ENCODE results near the gene FOXO3.
A peak's percentile ranks its signal among the peaks of the same experiment; 100 is the strongest.
"Not testable (repeated sequence)": the region's sequence is repeated elsewhere in the genome, so short reads cannot be mapped to it uniquely, and the experiment has no call there.

FOXO3 gene

DNA sequence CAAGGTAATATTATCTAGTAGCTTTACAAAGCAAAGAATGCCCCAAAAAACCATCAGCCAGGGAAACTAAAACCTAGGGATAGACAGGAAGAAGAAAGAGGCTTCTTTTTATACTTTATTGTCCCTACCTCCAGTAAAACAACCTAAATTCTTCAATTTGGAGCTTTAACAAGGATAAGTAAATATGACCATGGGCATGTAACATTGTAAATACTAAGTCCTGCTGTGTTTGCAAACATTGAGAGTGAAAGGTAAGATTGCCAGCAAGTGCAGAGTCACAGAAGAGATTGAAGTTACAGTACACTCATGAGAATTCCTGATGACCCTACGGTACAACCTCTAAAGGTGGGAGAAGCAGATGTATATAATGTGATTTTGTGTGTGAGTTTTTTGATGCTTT lies 117.2 kb downstream of the FOXO3 start:
- peak; percentile 87 for DNase-seq (ENCODE audit: low read depth)
- no peak for TF ChIP-seq CTCF (IDR thresholded peaks at IDR 0.05; ENCODE audit: control insufficient read depth, extremely low read depth, insufficient read depth)
- H3K4me3 ChIP-seq (ENCODE audit: low read depth, low read length), result peak overlapping the region; percentile 30

DNA sequence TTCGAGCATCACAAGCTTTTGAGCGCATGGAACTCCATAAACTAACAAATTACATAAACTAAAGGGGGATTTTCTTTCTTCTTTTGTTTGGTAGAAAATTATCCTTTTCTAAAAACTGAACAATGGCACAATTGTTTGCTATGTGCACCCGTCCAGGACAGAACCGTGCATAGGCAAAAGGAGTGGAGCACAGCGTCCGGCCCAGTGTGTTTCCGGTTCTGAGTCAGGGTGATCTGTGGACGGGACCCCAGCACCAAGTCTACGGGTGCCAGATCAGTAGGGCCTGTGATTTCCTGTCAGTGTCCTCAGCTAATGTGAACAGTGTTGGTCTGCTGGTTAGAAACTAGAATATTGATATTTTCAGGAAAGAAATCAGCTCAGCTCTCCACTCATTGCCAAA lies 119.6 kb downstream of the FOXO3 start:
- not testable (repeated sequence) for H3K4me3 ChIP-seq (ENCODE audit: low read depth, low read length); DNase-seq (ENCODE audit: low read depth)

- H3K4me3 ChIP-seq (ENCODE audit: low read depth, low read length); DNase-seq (ENCODE audit: low read depth): not testable (repeated sequence)
These were observed 121.0 kb downstream of the FOXO3 start for GRCh38 chr6:108681721-108682120.

- H3K4me3 ChIP-seq (ENCODE audit: low read depth, low read length); DNase-seq (ENCODE audit: low read depth): not testable (repeated sequence)
These were observed 121.8 kb downstream of the FOXO3 start for GRCh38 chr6:108682383-108683119.

DNA sequence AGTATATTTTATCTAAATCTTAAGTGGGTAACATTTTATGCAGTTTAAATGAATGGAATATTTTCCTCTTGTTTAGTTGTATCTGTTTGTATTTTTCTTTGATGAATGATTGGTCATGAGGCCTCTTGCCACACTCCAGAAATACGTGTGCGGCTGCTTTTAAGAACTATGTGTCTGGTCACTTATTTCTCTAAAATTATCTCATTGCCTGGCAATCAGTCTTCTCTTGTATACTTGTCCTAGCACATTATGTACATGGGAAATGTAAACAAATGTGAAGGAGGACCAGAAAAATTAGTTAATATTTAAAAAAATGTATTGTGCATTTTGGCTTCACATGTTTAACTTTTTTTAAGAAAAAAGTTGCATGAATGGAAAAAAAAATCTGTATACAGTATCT lies 123.3 kb downstream of the FOXO3 start:
- H3K4me3 ChIP-seq (ENCODE audit: low read depth, low read length); DNase-seq (ENCODE audit: low read depth): not testable (repeated sequence)

DNA sequence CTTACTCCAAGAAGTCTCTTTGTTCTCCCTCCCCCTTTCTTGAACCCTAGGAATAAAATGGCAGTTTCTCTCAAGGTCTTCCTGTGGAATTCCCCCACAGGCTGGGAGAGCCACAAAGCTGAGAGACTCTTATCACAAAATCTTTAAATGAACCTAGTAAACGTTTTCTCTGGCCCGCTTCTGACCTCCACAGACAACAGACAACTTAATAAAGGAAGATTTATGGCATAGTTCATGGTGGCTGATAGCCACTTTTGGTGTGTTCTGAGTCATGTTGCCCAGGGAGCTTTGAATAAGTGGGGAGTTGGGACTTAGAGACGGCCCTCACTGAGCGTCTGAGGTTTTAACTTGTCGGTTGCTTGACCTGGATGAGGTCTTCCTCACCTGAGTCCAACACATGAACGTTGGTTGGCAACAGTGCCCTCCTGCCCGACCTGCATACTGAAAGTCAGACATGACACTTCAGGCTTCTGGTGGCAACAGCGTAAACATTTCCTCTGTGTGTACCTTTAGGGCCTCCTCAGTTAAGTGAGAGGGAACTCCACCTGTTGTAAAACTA lies 124.1 kb downstream of the FOXO3 start:
- DNase-seq (ENCODE audit: low read depth), result peak; percentile 91
- TF ChIP-seq CTCF (IDR thresholded peaks at IDR 0.05; ENCODE audit: control insufficient read depth, extremely low read depth, insufficient read depth), result no peak
- 0 out of 2 replicates have a peak overlapping the region, but pooled peaks have one; percentile 8 for H3K4me3 ChIP-seq (ENCODE audit: low read depth, low read length)

GRCh38 chr6:108685970-108686369 lies 125.3 kb downstream of the FOXO3 start:
- H3K4me3 ChIP-seq (ENCODE audit: low read depth, low read length), result no peak overlapping the region
- no peak for TF ChIP-seq CTCF (IDR thresholded peaks at IDR 0.05; ENCODE audit: control insufficient read depth, extremely low read depth, insufficient read depth)
- no peak for DNase-seq (ENCODE audit: low read depth)

DNA sequence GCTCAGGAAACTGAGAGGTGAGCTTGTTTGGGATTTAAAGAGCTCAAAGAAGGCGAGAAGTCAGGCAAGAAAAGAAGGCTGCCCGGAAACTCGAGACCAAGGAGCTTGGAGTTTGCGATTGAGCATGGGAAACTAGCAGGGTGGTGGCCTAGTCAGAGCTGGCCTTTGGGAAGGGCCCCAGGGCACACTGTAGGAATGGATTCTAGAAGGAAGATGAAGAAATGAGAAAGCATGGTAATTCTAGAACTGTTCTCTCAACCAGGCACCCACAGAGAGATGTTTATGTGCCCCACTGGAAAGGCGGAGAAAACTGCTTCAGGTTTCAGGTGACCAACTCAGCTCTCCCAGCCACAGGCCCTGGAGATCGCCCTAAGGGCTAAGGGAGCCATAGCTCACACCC lies 126.2 kb downstream of the FOXO3 start:
- TF ChIP-seq CTCF (IDR thresholded peaks at IDR 0.05; ENCODE audit: control insufficient read depth, extremely low read depth, insufficient read depth), result no peak
- no peak for DNase-seq (ENCODE audit: low read depth)
- no peak overlapping the region for H3K4me3 ChIP-seq (ENCODE audit: low read depth, low read length)

DNA sequence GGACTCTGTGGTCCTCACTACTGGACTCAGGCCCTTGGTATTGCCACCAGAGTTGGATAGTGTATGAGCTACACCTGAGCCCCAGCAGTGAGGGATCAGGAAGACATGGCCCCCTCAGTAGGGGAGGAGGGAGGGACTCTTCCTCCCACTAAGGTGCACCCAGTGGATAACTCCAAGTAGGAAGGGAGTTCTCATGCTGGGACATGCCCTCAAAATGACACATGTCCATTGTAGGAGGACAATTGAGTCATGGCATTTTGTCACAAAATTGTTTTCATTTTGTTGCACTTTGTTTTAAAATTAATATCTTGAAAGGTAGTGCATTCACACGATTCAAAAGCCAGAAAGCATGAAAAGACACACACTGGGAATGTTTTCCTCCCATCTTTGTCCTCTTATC lies 127.2 kb downstream of the FOXO3 start:
- no peak for DNase-seq (ENCODE audit: low read depth)
- H3K4me3 ChIP-seq (ENCODE audit: low read depth, low read length), result no peak overlapping the region
- no peak for TF ChIP-seq CTCF (IDR thresholded peaks at IDR 0.05; ENCODE audit: control insufficient read depth, extremely low read depth, insufficient read depth)

Measured in LNCaP clone FGC (cell line).